GM18519 (cell line): Measurements from ENCODE around the gene ZSWIM1.
"Not testable (repeated sequence)": the region's sequence is repeated elsewhere in the genome, so short reads cannot be mapped to it uniquely, and the experiment has no call there.

Source experiments
- ATAC-seq: cut with Tn5 transposase; IDR thresholded peaks from one replicate; pipeline ENCODE4 v1.9.1; 2021; ENCODE audit warnings: mild to moderate bottlenecking, moderate library complexity; ENCODE audit not compliant: unreplicated experiment, low FRiP score

Gene ZSWIM1

DNA sequence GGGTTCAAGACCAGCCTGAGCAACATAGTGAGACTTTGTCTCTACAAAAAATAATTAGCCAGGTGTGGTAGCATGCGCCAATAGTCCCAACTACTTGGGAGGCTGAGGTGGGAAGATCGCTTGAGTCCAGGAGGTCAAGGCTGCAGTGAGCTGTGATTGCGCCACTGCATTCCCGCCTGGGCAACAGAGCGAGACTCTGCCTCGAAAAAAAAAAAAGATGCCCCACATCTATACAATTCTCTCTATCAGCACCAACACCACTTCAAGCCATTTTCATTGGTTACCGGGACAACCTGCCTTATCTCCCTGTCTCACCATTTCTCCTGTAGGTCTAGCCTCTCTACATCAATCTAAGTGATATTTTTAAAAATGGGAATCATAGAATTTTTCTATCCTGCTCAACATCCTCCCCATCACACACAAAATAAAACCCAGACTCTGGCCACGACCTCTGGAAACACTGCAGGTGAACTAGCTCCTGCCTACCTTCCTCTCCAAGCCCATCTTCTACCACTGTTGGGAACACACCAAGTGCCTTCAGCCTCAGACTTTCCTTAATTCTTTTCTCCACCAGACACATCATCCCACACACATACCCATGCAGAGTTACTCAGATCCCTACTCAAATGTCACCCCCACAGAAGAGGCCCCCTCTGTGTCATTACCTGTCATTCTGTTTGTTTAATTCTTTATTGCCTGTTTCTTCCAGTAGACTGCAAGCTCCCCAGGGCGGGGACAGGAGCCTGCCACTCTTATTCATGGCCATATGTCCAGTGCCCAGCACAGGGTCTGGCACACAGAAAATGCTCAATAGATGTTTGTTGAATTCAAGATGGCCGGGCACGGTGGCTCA is 40.5 kb downstream of the ZSWIM1 start:
- ATAC-seq, result no peak

DNA sequence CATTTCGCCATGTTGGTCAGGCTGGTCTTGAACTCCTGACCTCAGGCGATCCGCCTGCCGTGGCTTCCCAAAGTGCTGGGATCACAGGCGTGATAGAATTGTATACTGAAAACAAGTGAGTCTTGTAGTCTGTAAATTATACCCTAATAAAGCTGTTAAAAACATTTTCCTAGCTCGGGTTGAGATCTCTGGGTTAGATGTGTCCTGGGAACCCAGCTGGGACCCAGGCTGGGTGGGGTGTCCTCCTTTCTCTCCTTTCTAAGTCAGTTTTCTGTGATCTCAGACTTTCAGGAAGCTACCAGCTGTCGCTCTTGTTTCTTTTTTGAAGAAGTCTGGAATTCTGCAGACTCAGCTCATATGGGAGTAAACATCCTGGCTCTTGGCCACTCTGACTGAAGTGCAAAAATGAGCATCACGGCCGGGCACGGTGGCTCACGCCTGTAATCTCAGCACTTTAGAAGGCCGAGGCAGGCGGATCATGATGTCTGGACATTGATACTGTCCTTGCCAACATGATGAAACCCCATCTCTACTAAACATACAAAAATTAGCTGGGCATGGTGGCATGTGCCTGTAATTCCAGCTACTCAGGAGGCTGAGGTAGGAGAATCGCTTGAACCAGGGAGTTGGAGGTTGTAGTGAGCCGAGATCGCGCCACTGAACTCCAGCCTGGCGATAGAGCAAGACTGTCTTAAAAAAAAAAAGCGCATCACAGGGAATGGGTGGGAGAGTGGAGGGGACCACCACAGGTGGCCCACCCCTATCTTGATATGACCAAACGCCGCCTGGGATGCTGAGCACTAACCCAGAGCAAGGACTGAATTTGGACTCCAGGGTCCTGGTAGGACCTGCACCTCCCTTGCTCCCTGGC is 43.6 kb downstream of the ZSWIM1 start:
- no peak for ATAC-seq

DNA sequence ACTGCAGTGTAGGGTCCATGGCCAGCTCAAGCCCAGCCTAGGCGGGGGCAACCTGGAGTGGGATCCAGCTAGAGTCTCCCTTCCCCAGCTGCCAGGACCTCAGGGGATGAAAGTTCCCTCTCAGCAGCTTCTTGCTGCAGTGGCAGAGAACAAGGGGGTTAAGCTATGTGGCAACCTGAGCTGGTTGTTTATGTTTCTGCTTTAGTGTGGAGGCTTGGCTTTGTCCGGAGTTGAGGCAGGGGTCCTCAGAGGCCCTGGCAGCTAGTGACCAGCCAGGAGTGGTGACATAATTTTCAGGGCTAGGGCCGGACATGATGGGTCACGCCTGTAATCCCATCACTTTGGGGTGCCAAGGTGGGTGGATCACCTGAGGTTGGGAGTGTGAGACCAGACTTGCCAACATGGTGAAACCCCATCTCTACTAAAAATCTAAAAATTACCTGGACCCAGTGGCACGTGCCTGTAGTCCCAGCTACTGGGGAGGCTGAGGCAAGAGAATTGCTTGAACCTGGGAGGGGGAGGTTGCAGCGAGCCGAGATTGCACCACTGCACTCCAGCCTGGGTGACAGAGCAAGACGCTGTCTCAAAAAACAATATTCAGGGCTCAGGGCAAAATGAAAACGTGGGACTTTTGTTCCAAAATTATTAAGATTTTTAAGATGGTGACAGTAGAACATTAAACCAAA is 44.9 kb downstream of the ZSWIM1 start:
- ATAC-seq, result no peak

DNA sequence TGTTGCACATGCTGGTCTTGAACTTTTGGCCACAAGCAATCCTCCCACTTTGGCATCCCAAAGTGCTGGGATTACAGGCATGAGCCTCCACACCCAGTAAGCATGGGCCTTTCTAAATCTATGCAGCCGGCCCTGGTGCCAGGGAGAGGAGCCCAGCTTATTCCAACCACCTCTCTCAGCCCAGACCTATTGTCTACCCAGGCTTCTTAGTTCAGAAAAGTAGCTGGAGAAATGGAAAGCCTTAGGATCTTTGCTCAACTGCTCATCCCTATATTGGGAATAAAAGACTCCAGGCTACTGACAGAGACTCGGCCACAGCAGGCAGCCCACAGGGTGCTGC is 45.7 kb downstream of the ZSWIM1 start:
- no peak for ATAC-seq

DNA sequence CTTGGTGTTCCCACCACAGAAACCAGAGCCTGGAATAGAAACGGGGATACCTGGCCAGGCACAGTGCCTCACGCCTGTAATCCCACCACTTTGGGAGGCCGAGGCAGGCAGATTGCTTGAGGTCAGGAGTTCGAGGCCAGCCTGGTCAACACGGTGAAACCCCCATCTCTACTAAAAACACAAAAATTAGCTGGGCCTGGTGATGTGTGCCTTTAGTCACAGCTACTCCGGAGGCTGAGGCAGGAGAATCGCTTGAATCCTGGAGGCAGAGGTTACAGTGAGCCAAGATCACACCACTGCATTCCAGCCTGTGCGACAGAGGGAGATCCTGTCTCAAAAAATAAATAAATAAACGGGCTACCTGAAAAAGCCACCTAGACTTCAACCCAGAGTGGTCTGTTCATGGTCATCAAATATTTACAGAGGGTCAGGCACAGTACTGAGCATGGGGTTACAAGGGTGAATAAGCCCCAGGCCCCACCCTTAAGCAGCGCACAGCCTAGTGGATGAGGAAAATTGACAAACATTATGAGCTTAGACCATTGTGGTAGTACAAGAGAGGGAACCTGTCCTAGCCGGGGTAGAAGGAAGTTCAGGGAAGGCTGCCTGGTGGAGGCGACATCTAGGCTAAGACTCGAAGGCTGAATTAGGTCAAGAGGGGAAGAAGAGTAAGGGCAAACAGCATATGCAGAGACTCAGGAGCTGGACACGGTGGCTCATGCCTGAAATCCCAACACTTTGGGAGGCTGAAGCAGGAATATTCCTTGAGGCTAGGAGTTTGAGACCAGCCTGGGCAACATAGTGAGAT is 46.2 kb downstream of the ZSWIM1 start:
- no peak for ATAC-seq

DNA sequence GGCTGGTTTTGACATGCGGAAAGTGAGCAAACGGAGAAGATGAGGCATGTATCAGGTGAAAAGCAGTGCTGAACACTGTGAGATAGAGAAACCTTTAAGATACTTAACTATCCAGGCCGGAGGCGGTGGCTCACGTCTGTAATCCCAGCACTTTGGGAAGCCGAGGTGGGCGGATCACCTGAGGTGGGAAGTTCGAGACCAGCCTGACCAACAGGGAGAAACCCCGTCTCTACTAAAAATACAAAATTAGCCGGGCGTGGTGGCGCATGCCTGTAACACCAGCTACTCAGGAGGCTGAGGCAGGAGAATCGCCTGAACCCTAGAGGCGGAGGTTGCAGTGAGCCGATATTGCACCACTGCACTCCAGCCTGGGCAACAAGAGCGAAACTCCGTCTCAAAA is 50.7 kb downstream of the ZSWIM1 start:
- ATAC-seq, result not testable (repeated sequence)

DNA sequence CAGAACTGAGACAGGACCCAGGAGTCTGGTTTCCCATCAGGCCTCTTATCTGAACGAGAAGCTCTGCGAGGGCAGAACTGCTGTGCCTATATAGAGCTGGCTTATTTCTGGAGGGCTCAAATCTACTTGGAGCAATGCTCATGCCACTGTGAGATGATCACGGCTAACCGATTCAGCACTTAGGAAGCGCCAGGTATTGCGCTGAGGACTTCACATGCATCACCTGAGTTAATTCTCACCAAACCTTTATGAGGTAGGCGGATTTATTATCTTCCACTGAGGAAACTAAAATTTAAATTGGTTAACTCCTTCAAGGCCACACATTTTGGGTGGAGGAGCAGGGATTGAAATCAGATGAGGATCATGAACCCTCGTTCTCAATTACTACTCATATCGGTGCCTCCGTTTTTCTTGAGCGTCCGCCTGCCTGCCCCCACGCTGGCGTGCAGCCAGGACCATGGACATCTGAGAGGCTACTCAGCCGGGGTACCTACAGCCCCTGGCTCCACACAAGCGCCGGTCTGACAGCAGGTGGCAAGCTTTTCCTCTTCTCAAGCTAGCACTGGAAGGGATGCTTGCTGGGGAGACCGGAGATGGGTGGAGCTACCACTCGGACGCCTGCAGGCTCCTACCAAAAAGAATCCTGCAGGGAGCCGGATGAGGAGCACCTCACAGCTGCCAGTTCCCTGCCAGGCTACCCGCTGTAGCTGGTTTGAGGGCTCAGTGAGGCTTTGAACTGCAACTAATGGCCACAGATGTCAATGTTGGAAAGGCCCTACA is 52.4 kb downstream of the ZSWIM1 start:
- ATAC-seq, result no peak

DNA sequence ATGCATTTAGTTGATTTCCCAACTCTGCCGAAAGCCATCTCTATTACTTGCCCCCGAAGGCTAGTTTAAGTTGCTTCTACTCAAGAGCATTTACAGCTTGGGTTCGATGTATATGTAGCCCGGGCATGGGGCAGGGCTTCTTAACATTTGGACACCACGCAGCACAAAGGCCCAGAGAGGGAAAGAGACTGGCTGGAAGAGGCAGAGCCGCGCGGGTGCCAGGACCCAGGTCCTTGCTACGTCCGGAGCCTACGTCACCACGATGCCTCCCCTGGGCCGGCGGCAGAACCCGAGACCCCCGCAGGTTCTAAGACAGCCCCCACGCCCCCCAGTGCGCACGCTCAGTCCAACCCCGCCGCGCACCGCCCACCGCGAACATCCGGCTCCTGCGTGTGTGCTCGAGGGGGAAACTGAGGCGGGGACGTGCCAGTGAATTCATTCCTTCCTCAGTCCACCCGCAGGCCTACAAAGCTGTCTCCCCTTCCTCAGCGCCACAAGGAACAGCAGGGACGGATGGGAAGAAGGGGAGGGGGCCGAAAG is 53.1 kb downstream of the ZSWIM1 start:
- ATAC-seq, result no peak
